Smooth muscle cell of the brain vasculature (primary cell): ENCODE measurements around the gene H2BW1.
"Not testable (repeated sequence)": the region's sequence is repeated elsewhere in the genome, so short reads cannot be mapped to it uniquely, and the experiment has no call there.

Experiments
- DNase-seq: peaks from one replicate; pipeline ENCODE4 v3.0.0-alpha.2; 2012; ENCODE audit warnings: low read depth, low spot score

Gene H2BW1

GRCh38 chrX:104013606-104014005, at the start of gene H2BW1:
Gene H2BW1, minus strand, starts transcription at chrX:104013708. Its CDS starts 132 bp downstream, at chrX:104013576.
- no peak for DNase-seq

- not testable (repeated sequence) for DNase-seq
These were observed 49.1 kb upstream of the H2BW1 start for GRCh38 chrX:104062636-104063035.

GRCh38 chrX:104054956-104055355, 41.4 kb upstream of the H2BW1 start:
- not testable (repeated sequence) for DNase-seq

- no peak for DNase-seq
These were observed 33.7 kb upstream of the H2BW1 start for GRCh38 chrX:104047171-104047570.

- no peak for DNase-seq
These were observed 32.1 kb upstream of the H2BW1 start for GRCh38 chrX:104045642-104046041.

GRCh38 chrX:104041003-104041402, 27.5 kb upstream of the H2BW1 start:
- DNase-seq, result no peak

GRCh38 chrX:104039689-104040505, 26.4 kb upstream of the H2BW1 start, which contains the start of gene H2BW2:
Gene H2BW2, plus strand, starts transcription at chrX:104039956. Its CDS starts 39 bp downstream, at chrX:104039995.
- DNase-seq, result no peak

- DNase-seq, result no peak
These were observed 4.6 kb upstream of the H2BW1 start for GRCh38 chrX:104018126-104018525.

GRCh38 chrX:104015576-104015975, 2.1 kb upstream of the H2BW1 start:
- not testable (repeated sequence) for DNase-seq

- no peak for DNase-seq
These were observed 350 bp downstream of the H2BW1 start for GRCh38 chrX:104013158-104013557.

GRCh38 chrX:104008831-104009230, 4.7 kb downstream of the H2BW1 start:
- DNase-seq, result no peak

GRCh38 chrX:103999234-103999633, 14.3 kb downstream of the H2BW1 start:
- DNase-seq, result no peak

GRCh38 chrX:103983508-103983907, 30.0 kb downstream of the H2BW1 start:
- not testable (repeated sequence) for DNase-seq

- not testable (repeated sequence) for DNase-seq
These were observed 50.9 kb downstream of the H2BW1 start, which contains the start of gene TMSB15B for GRCh38 chrX:103962411-103963278. Gene TMSB15B, plus strand, starts transcription at chrX:103962627.
